K562 (cell line): ENCODE results near the gene SAFB. TPM values are rescaled to one million over a fixed set of nuclear protein-coding genes. Genes with fewer than 3 reads are reported as not detected.

Source experiments
- ATAC-seq: fragments of 200-7000 bp; cut with Tn5 transposase; 3 replicates; pipeline ENCODE4 v1.9.1; 2020; ENCODE audit warnings: moderate library complexity
- BruUV-seq: library from RNA; stranded (reverse); fragments of 400-500 nt; replicated peaks from 2 replicates; lab custom pipeline; 2021; lab: Mats Ljungman, UMichigan
- CTCF ChIA-PET: fragments of 300-600 bp; formaldehyde crosslinking; extraction: SDS; loops from one replicate; lab custom pipeline; 2021; ENCODE audit warnings: low intra/inter-chr PET ratio; lab: Yijun Ruan, JAX
- POLR2A ChIA-PET: fragments of 300-600, 350-650 bp; sonication (Branson Sonifier 250); formaldehyde crosslinking; extraction: SDS; loops from one replicate; lab custom pipeline; 2021; ENCODE audit warnings: antibody characterized with exemption, inconsistent platforms; lab: Yijun Ruan, JAX
- DNase-seq, 4 experiments: peaks; one replicate each; pipeline versions ENCODE4 v3.0.0 to v3.0.0-alpha.2; 2011 to 2018; ENCODE audit warnings: low spot score in 3 of 4, mixed read lengths in 3 of 4; ENCODE audit errors: extremely low read depth in 1 of 4
- FAIRE-seq: peaks from 2 replicates; lab custom pipeline; 2011; peaks lifted over from hg19 to GRCh38; lab: Jason Lieb, UNC
- H2AFZ ChIP-seq: 2 replicates; pipeline ENCODE4 v1.6.0; 2011; ENCODE audit warnings: low read depth, low read length, control low read depth, inconsistent platforms
- H3K27ac ChIP-seq: fragments of 200-600 bp; 3 replicates; pipeline ENCODE4 v1.8.0; 2011; ENCODE audit warnings: low read depth, mild to moderate bottlenecking, control low read depth, inconsistent platforms, low read length, moderate library complexity, mixed read lengths; ENCODE audit errors: extremely low read depth
- H3K27me3 ChIP-seq, 2 experiments: fragments of 300-600 bp in 1 of 2; 2 replicates in 1 of 2; 3 replicates in 1 of 2; pipeline versions ENCODE4 v1.6.0 to v1.8.0; 2011; ENCODE audit warnings: inconsistent platforms in 2 of 2, low read length in 2 of 2, mild to moderate bottlenecking in 1 of 2, mixed read lengths in 1 of 2, moderate library complexity in 1 of 2; ENCODE audit not compliant: control insufficient read depth in 2 of 2, insufficient read depth in 2 of 2
- H3K36me3 ChIP-seq: fragments of 300-600 bp; 3 replicates; pipeline ENCODE4 v1.8.0; 2011; ENCODE audit warnings: mild to moderate bottlenecking, low read length, inconsistent platforms; ENCODE audit not compliant: control insufficient read depth, insufficient read depth
- H3K4me1 ChIP-seq, 2 experiments: fragments of 200-600 bp in 1 of 2; replicated peaks in 1 of 2; 2 replicates in 1 of 2; 3 replicates in 1 of 2; pipeline versions ENCODE4 v1.5.1 to v1.8.0; 2011; ENCODE audit warnings: inconsistent platforms in 2 of 2, low read length in 2 of 2, mild to moderate bottlenecking in 1 of 2, mixed read lengths in 1 of 2, moderate library complexity in 1 of 2; ENCODE audit not compliant: control insufficient read depth in 2 of 2, insufficient read depth in 2 of 2
- H3K4me2 ChIP-seq: 2 replicates; pipeline ENCODE4 v1.6.1; 2011; ENCODE audit warnings: low read length, control low read depth, inconsistent platforms, mixed read lengths; ENCODE audit not compliant: insufficient read depth
- H3K4me3 ChIP-seq: fragments of 200-600 bp; sonication (generic), shearing (Covaris generic); 2 replicates; pipeline ENCODE4 v1.5.1; 2016; ENCODE audit warnings: control low read depth, inconsistent platforms
- H3K79me2 ChIP-seq: fragments of 200-600 bp; 3 replicates; pipeline ENCODE4 v1.8.0; 2011; ENCODE audit warnings: low read length, inconsistent platforms; ENCODE audit not compliant: control insufficient read depth, insufficient read depth
- H3K9ac ChIP-seq, 2 experiments: 2 replicates each; pipeline versions ENCODE4 v1.6.0 to v1.6.1; 2011; ENCODE audit warnings: low read depth in 2 of 2, low read length in 2 of 2, control low read depth in 1 of 2, inconsistent platforms in 1 of 2, mild to moderate bottlenecking in 1 of 2, mixed read lengths in 1 of 2; ENCODE audit not compliant: insufficient read depth in 1 of 2
- H3K9me1 ChIP-seq: one replicate; pipeline ENCODE4 v1.6.0; 2011; ENCODE audit warnings: inconsistent platforms, mild to moderate bottlenecking, low read length, moderate library complexity; ENCODE audit not compliant: control insufficient read depth, insufficient read depth
- H3K9me3 ChIP-seq: replicated peaks from 2 replicates; pipeline ENCODE4 v1.5.1; 2011; ENCODE audit warnings: low read depth, low read length, inconsistent platforms; ENCODE audit not compliant: control insufficient read depth, insufficient read depth
- H4K20me1 ChIP-seq: replicated peaks from 2 replicates; pipeline ENCODE4 v1.6.1; 2011; ENCODE audit warnings: low read length, inconsistent platforms, mixed read lengths; ENCODE audit not compliant: control insufficient read depth, insufficient read depth
- EHMT2 ChIP-seq: fragments of 450-650 bp; IDR thresholded peaks from 2 replicates; pipeline ENCODE4 v1.6.1; 2018; ENCODE audit warnings: antibody characterized with exemption
- KAT7 ChIP-seq: sonication (generic); formaldehyde crosslinking; IDR thresholded peaks from 2 replicates; pipeline ENCODE4 v1.8.0; 2022; ENCODE audit warnings: missing genetic modification reagents, mild to moderate bottlenecking, borderline replicate concordance
- KDM4B ChIP-seq, 2 experiments: fragments of 450-650 bp in 1 of 2; sonication (generic) in 1 of 2; IDR thresholded peaks; 2 replicates each; pipeline ENCODE4 v1.6.1; 2016 to 2017; ENCODE audit warnings: borderline replicate concordance in 2 of 2, antibody characterized with exemption in 1 of 2, low read depth in 1 of 2, mild to moderate bottlenecking in 1 of 2
- SUPT5H ChIP-seq: fragments of 450-650 bp; IDR thresholded peaks from 2 replicates; pipeline ENCODE4 v1.6.1; 2016
- THRB ChIP-seq: fragments of 450-650 bp; formaldehyde crosslinking; conservative IDR thresholded peaks from 2 replicates; pipeline ENCODE4 v1.4.0; 2022; ENCODE audit warnings: mild to moderate bottlenecking, missing genetic modification characterization
- XRCC4 ChIP-seq: IDR thresholded peaks from one replicate; pipeline ENCODE4 v1.6.1; 2011; ENCODE audit not compliant: insufficient read depth, insufficient read length; ENCODE audit errors: extremely low read depth
- WGBS: fragments of 100-300 bp; shearing (Covaris generic); methylation state at CpG from one replicate; pipeline ENCODE4 v1.1.6; 2016; ENCODE audit warnings: low coverage, mixed read lengths; ENCODE audit not compliant: insufficient coverage; ENCODE audit errors: missing lambda C conversion rate; 5-methylcytosine and 5-hydroxymethylcytosine counted together
- in situ Hi-C: fragments of 300-500 bp; cut with MboI; formaldehyde crosslinking; loops from 4 replicates; pipeline ENCODE4 v1.15.0; 2018; ENCODE audit warnings: inconsistent platforms, mixed read lengths
- intact Hi-C: fragments of 100-400 bp; cut with micrococcal nuclease; formaldehyde crosslinking; loops from 2 replicates; pipeline ENCODE4 v1.14.2; 2022
- polyA plus RNA-seq, 8 experiments: library from polyadenylated mRNA; depleted of rRNA in 4 of 8; stranded (reverse) in 5 of 8; unstranded in 3 of 8; fragments of >200 nt; fragmentation: Nextera tagmentation in 2 of 8; fragmentation: Illumina TruSeq in 1 of 8; extraction: Ambion mirVana in 2 of 8; extraction: Trizol in 1 of 8; gene quantifications; 2 replicates each; pipeline versions ENCODE4 v1.2.1 to v1.2.3, GENCODE V29; 2011 to 2014; ENCODE audit warnings: inconsistent platforms in 1 of 8, missing spikeins in 1 of 8
- total RNA-seq, 7 experiments: library from RNA; depleted of rRNA in 6 of 7; stranded (reverse); fragments of >200 nt in 6 of 7; fragmentation: Illumina TruSeq in 2 of 7; extraction: Trizol in 2 of 7; gene quantifications; 2 replicates each; pipeline versions ENCODE4 v1.2.1 to v1.2.3, GENCODE V29; 2011 to 2021; ENCODE audit warnings: low replicate concordance in 1 of 7
- TF ChIP-seq, protein P1 (sequence below): fragments of 200-600 bp; sonication (generic); IDR thresholded peaks from one replicate; pipeline ENCODE4 v1.6.1; 2012; ENCODE audit warnings: mild to moderate bottlenecking, low read depth, low read length, inconsistent platforms

SAFB gene
- total and polyA plus RNA-seq, 9 of the 15 experiments (the other 6 are each of a cell fraction or from before 2014, with no cell fraction given) = 1.1 to 151 (median 83.1) TPM

- ATAC-seq = no peak
- H3K4me2 ChIP-seq = no peak overlapping the region
- no peak overlapping the region for H3K9ac ChIP-seq
- H3K9me3 ChIP-seq = no peaks in the 10 kb centered on the region
- H2AFZ ChIP-seq = no peak overlapping the region
- H4K20me1 ChIP-seq = no peaks in the 10 kb centered on the region; the same call in 1 of the 2 replicates
- intact Hi-C loops (no loop called here), in situ Hi-C loops (no loop called here)
- no TSS peak for BruUV-seq
- 89% methylated on average over 1 of the region's 1 CpG for WGBS
- H3K27me3 ChIP-seq = no peaks in the 10 kb centered on the region
- H3K9me1 ChIP-seq = no peaks in the 10 kb centered on the region
- peaks cover 10 to 33% of the 10 kb centered on the region in 2 experiments; a peak in 4 of 5 replicates for H3K4me1 ChIP-seq
- H3K79me2 ChIP-seq = no peaks in the 10 kb centered on the region
- DNase-seq = no peak
- H3K36me3 ChIP-seq = peaks cover 28% of the 10 kb centered on the region; the same call in 2 of the 3 replicates
- POLR2A ChIA-PET = no interaction called here
- CTCF ChIA-PET = no interaction called here
- H3K27ac ChIP-seq = no peak overlapping the region
- no peak overlapping the region for H3K4me3 ChIP-seq
- FAIRE-seq = peak; percentile 44
- peak; percentile 63; the same call in 1 of the 2 replicates for TF ChIP-seq THRB (CRISPR knock-in tag)
- TF ChIP-seq EHMT2 = peak; percentile 55; the same call in 1 of the 2 replicates
- no peak for TF ChIP-seq KAT7
- TF ChIP-seq KDM4B (IDR thresholded peaks at IDR 0.05; ENCODE audit: borderline replicate concordance in 2 of 2, low read depth in 1 of 2) = no peak
- peak; percentile 36; the same call in 1 of the 2 replicates for TF ChIP-seq SUPT5H
- TF ChIP-seq XRCC4 = no peak
- TF ChIP-seq, protein P1, sequence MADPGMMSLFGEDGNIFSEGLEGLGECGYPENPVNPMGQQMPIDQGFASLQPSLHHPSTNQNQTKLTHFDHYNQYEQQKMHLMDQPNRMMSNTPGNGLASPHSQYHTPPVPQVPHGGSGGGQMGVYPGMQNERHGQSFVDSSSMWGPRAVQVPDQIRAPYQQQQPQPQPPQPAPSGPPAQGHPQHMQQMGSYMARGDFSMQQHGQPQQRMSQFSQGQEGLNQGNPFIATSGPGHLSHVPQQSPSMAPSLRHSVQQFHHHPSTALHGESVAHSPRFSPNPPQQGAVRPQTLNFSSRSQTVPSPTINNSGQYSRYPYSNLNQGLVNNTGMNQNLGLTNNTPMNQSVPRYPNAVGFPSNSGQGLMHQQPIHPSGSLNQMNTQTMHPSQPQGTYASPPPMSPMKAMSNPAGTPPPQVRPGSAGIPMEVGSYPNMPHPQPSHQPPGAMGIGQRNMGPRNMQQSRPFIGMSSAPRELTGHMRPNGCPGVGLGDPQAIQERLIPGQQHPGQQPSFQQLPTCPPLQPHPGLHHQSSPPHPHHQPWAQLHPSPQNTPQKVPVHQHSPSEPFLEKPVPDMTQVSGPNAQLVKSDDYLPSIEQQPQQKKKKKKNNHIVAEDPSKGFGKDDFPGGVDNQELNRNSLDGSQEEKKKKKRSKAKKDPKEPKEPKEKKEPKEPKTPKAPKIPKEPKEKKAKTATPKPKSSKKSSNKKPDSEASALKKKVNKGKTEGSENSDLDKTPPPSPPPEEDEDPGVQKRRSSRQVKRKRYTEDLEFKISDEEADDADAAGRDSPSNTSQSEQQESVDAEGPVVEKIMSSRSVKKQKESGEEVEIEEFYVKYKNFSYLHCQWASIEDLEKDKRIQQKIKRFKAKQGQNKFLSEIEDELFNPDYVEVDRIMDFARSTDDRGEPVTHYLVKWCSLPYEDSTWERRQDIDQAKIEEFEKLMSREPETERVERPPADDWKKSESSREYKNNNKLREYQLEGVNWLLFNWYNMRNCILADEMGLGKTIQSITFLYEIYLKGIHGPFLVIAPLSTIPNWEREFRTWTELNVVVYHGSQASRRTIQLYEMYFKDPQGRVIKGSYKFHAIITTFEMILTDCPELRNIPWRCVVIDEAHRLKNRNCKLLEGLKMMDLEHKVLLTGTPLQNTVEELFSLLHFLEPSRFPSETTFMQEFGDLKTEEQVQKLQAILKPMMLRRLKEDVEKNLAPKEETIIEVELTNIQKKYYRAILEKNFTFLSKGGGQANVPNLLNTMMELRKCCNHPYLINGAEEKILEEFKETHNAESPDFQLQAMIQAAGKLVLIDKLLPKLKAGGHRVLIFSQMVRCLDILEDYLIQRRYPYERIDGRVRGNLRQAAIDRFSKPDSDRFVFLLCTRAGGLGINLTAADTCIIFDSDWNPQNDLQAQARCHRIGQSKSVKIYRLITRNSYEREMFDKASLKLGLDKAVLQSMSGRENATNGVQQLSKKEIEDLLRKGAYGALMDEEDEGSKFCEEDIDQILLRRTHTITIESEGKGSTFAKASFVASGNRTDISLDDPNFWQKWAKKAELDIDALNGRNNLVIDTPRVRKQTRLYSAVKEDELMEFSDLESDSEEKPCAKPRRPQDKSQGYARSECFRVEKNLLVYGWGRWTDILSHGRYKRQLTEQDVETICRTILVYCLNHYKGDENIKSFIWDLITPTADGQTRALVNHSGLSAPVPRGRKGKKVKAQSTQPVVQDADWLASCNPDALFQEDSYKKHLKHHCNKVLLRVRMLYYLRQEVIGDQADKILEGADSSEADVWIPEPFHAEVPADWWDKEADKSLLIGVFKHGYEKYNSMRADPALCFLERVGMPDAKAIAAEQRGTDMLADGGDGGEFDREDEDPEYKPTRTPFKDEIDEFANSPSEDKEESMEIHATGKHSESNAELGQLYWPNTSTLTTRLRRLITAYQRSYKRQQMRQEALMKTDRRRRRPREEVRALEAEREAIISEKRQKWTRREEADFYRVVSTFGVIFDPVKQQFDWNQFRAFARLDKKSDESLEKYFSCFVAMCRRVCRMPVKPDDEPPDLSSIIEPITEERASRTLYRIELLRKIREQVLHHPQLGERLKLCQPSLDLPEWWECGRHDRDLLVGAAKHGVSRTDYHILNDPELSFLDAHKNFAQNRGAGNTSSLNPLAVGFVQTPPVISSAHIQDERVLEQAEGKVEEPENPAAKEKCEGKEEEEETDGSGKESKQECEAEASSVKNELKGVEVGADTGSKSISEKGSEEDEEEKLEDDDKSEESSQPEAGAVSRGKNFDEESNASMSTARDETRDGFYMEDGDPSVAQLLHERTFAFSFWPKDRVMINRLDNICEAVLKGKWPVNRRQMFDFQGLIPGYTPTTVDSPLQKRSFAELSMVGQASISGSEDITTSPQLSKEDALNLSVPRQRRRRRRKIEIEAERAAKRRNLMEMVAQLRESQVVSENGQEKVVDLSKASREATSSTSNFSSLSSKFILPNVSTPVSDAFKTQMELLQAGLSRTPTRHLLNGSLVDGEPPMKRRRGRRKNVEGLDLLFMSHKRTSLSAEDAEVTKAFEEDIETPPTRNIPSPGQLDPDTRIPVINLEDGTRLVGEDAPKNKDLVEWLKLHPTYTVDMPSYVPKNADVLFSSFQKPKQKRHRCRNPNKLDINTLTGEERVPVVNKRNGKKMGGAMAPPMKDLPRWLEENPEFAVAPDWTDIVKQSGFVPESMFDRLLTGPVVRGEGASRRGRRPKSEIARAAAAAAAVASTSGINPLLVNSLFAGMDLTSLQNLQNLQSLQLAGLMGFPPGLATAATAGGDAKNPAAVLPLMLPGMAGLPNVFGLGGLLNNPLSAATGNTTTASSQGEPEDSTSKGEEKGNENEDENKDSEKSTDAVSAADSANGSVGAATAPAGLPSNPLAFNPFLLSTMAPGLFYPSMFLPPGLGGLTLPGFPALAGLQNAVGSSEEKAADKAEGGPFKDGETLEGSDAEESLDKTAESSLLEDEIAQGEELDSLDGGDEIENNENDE = no peak
Observed at GRCh38 chr19:5673752-5674151, 50.9 kb downstream of the SAFB start.
